Retinal pigment epithelial cell (primary cell): Measurements from ENCODE around the gene ABCA12.
"Not testable (repeated sequence)": the region's sequence is repeated elsewhere in the genome, so short reads cannot be mapped to it uniquely, and the experiment has no call there.

Source experiments
- DNase-seq: peaks from one replicate; pipeline ENCODE4 v3.0.0-alpha.2; 2010; ENCODE audit warnings: low read depth
- H3K4me3 ChIP-seq: 2 replicates; pipeline ENCODE4 v1.5.1; 2011; ENCODE audit warnings: mild to moderate bottlenecking, low read length, control low read depth, moderate library complexity
- CTCF ChIP-seq: conservative IDR thresholded peaks from 2 replicates; pipeline ENCODE4 v1.5.1; 2011; ENCODE audit warnings: low read depth, low read length, control low read depth, inconsistent platforms

ABCA12 gene, protein sequence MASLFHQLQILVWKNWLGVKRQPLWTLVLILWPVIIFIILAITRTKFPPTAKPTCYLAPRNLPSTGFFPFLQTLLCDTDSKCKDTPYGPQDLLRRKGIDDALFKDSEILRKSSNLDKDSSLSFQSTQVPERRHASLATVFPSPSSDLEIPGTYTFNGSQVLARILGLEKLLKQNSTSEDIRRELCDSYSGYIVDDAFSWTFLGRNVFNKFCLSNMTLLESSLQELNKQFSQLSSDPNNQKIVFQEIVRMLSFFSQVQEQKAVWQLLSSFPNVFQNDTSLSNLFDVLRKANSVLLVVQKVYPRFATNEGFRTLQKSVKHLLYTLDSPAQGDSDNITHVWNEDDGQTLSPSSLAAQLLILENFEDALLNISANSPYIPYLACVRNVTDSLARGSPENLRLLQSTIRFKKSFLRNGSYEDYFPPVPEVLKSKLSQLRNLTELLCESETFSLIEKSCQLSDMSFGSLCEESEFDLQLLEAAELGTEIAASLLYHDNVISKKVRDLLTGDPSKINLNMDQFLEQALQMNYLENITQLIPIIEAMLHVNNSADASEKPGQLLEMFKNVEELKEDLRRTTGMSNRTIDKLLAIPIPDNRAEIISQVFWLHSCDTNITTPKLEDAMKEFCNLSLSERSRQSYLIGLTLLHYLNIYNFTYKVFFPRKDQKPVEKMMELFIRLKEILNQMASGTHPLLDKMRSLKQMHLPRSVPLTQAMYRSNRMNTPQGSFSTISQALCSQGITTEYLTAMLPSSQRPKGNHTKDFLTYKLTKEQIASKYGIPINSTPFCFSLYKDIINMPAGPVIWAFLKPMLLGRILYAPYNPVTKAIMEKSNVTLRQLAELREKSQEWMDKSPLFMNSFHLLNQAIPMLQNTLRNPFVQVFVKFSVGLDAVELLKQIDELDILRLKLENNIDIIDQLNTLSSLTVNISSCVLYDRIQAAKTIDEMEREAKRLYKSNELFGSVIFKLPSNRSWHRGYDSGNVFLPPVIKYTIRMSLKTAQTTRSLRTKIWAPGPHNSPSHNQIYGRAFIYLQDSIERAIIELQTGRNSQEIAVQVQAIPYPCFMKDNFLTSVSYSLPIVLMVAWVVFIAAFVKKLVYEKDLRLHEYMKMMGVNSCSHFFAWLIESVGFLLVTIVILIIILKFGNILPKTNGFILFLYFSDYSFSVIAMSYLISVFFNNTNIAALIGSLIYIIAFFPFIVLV (N-terminal part only)

DNA sequence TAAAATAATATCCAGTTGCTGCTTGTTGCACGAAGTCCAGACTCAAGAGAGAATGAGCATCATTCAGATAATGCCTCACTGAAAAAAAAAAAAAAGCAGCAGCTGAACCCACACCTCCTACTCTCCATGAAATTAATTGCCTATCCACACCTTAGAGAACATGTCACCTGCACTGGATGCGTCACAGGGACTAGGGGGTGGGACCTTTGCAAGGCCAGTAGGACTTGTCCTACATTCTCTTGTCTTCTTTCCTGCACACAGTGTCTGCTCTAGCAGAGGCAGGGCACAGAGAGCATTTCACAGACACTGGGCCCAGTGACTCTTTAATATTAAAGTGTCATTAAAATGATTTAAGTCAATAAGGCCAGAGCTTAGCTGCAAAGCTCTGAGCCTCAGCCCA is at the start of gene ABCA12:
Gene ABCA12, minus strand, starts transcription at position 148 of the 400 bp plus-strand sequence. CDS start 418 bp downstream, outside the sequence.
- TF ChIP-seq CTCF, result no peak
- no peak for DNase-seq
- H3K4me3 ChIP-seq, result no peak within 1 kb of the TSS

- no peak overlapping the region for H3K4me3 ChIP-seq
- no peak for TF ChIP-seq CTCF
- DNase-seq, result no peak
These were observed 49.7 kb upstream of the ABCA12 start for GRCh38 chr2:215188078-215188477.

DNA sequence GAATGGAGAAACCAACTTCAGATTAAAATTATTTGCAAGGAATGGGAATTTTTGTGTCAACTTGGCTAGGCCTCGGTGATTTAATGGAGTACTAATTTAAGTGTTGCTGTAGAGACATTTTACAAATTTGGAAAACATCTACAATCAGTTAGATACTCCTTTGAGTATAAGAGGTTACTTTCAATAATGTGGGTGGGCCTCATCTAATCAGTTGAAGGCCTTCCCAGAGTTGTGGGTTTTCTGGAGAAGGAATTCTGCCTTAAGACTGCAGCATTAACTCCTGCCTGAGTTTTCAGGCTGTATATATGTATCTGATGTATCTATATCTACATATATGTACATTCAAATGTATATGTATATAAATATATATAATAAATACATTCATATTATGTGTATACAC is 47.6 kb upstream of the ABCA12 start:
- DNase-seq, result no peak
- no peak overlapping the region for H3K4me3 ChIP-seq
- no peak for TF ChIP-seq CTCF

- DNase-seq, result no peak
- no peak overlapping the region for H3K4me3 ChIP-seq
These were observed 39.7 kb upstream of the ABCA12 start for GRCh38 chr2:215178121-215178520.

GRCh38 chr2:215171796-215172195 is 33.4 kb upstream of the ABCA12 start:
- no peak overlapping the region for H3K4me3 ChIP-seq
- DNase-seq, result no peak
- no peak for TF ChIP-seq CTCF

More at GRCh38 chr2:215178121-215178520, 39.7 kb upstream of the ABCA12 start:
- TF ChIP-seq CTCF, result no peak

GRCh38 chr2:215171151-215171550 is 32.7 kb upstream of the ABCA12 start:
- peak; percentile 27 for DNase-seq
- H3K4me3 ChIP-seq, result no peak overlapping the region
- TF ChIP-seq CTCF, result no peak

- not testable (repeated sequence) for DNase-seq, H3K4me3 ChIP-seq
These were observed 28.1 kb upstream of the ABCA12 start for GRCh38 chr2:215166505-215166904.

GRCh38 chr2:215163319-215163718 is 24.9 kb upstream of the ABCA12 start:
- DNase-seq, result not testable (repeated sequence)

More at GRCh38 chr2:215163319-215163718, 24.9 kb upstream of the ABCA12 start:
- H3K4me3 ChIP-seq, result not testable (repeated sequence)
